GM19324 (cell line): ENCODE data around the gene SLC25A27.

ENCODE experiments used
- ATAC-seq: cut with Tn5 transposase; IDR thresholded peaks from one replicate; pipeline ENCODE4 v1.9.1; 2021; ENCODE audit warnings: mild to moderate bottlenecking, moderate library complexity; ENCODE audit not compliant: unreplicated experiment, low FRiP score

Gene SLC25A27

GRCh38 chr6:46704562-46704961 lies 51.8 kb downstream of the SLC25A27 start:
- ATAC-seq, result no peak

DNA sequence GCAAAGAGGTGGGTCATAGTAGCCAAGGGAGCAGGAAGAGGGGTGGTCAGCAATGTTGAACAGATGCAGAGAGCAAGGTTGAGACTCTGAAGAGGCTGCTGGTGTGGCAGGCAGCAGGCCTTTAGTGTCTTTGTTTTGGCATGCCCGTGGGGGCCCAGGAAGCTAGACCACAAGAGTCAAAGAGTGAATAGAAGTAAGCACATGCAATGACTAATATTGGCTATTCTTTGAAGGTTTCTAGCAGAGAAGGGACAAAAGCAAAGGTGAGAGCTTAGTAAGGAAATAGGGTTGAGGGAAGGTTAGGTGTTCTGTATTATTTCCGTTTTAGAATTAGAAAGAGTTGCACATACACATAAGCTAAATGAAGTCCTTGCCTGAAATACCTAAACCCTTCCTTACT lies 53.7 kb downstream of the SLC25A27 start:
- no peak for ATAC-seq

DNA sequence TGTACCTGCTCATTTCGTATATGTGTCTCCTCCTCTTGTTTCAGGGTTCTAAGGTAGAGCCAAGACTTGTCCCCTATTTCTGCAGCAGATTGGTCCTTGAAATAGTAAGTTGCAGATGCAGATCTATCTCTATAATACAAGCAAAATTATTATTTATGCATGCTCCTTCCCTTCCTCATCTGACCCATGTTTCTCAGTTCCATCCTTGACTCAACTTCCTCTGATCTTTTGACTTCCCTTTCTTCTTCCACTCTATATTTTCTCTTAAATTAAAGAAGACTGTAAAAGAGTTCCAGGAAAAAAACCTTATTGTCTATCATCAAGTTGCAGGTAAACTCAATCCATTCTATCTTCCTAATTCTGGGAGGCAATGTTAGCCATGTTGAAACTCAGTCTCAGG lies 58.7 kb downstream of the SLC25A27 start:
- no peak for ATAC-seq

GRCh38 chr6:46715141-46715540 lies 62.4 kb downstream of the SLC25A27 start:
- no peak for ATAC-seq

- no peak for ATAC-seq
Measured at GRCh38 chr6:46719099-46719498, 66.3 kb downstream of the SLC25A27 start.

DNA sequence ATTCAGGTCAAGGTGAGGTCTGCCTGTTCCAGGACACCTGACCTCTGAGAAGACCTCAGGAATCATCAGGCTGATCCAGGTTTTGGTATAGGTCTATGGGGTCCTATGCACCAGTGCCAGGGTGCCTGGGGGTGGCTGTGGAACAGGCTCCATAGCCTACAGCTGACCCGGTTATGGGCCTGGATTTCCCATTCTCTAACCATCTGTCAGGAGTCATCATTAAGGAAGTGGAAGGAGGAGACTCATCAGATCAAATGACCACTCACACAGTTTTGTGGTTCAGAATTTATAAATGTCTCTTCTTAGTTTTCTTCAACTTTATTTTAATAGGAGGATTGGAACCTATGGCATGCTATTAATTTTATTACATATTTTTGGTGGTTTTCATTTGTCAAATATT lies 67.6 kb downstream of the SLC25A27 start:
- ATAC-seq, result no peak
